CD8-positive, alpha-beta memory T cell (primary cell): Measurements from ENCODE around the gene PROCR. TPM values are rescaled to one million over a fixed set of nuclear protein-coding genes. Genes with fewer than 3 reads are reported as not detected.

Experiments used
- CTCF ChIA-PET: fragments of 350-600 bp; sonication (Branson Sonifier 250); formaldehyde crosslinking; loops from one replicate; lab custom pipeline; 2021; ENCODE audit warnings: antibody characterized with exemption; lab: Charles Lee
- POLR2A ChIA-PET: fragments of 350-600 bp; sonication (Branson Sonifier 250); formaldehyde crosslinking; loops from one replicate; lab custom pipeline; 2021; ENCODE audit warnings: antibody characterized with exemption; lab: Charles Lee
- DNase-seq, 5 donors: peaks; one replicate each; pipeline versions ENCODE4 v3.0.0 to v3.0.0-alpha.2; 2020 to 2022; ENCODE audit warnings: mixed read lengths in 1 of 5
- H3K27ac ChIP-seq: one replicate; pipeline ENCODE4 v1.7.0; 2013; ENCODE audit warnings: low read depth, mild to moderate bottlenecking, low read length, moderate library complexity
- H3K27me3 ChIP-seq: 2 replicates; pipeline ENCODE4 v1.7.0; 2013; ENCODE audit warnings: low read length, mild to moderate bottlenecking; ENCODE audit not compliant: insufficient read depth, poor library complexity, severe bottlenecking
- H3K36me3 ChIP-seq: 2 replicates; pipeline ENCODE4 v1.7.0; 2013; ENCODE audit warnings: mild to moderate bottlenecking, low read length, moderate library complexity; ENCODE audit not compliant: insufficient read depth
- H3K4me1 ChIP-seq: 2 replicates; pipeline ENCODE4 v1.7.0; 2013; ENCODE audit warnings: mild to moderate bottlenecking, low read length, moderate library complexity; ENCODE audit not compliant: insufficient read depth
- H3K4me3 ChIP-seq: 2 replicates; pipeline ENCODE4 v1.7.0; 2013; ENCODE audit warnings: mild to moderate bottlenecking, low read length
- H3K9me3 ChIP-seq: 2 replicates; pipeline ENCODE4 v1.7.0; 2013; ENCODE audit warnings: mild to moderate bottlenecking, low read length
- H3K27ac Mint-ChIP-seq, 8 donors: one replicate each; pipeline ENCODE4 v1.8.0; 2020 to 2021; ENCODE audit warnings: mixed read lengths in 8 of 8, mild to moderate bottlenecking in 6 of 8, inconsistent platforms in 3 of 8, moderate library complexity in 3 of 8
- H3K27me3 Mint-ChIP-seq, 2 donors: one replicate each; pipeline ENCODE4 v1.8.0; 2020 to 2021; ENCODE audit warnings: mixed read lengths in 2 of 2, mild to moderate bottlenecking in 1 of 2, moderate library complexity in 1 of 2
- H3K36me3 Mint-ChIP-seq, 3 donors: one replicate each; pipeline ENCODE4 v1.8.0; 2020 to 2021; ENCODE audit warnings: mixed read lengths in 3 of 3, inconsistent platforms in 1 of 3, mild to moderate bottlenecking in 1 of 3
- H3K4me1 Mint-ChIP-seq, 3 donors: one replicate each; pipeline ENCODE4 v1.8.0; 2020 to 2021; ENCODE audit warnings: mixed read lengths in 3 of 3, inconsistent platforms in 1 of 3, mild to moderate bottlenecking in 1 of 3
- H3K4me3 Mint-ChIP-seq, 7 donors: one replicate each; pipeline ENCODE4 v1.8.0; 2020 to 2021; ENCODE audit warnings: mixed read lengths in 7 of 7, mild to moderate bottlenecking in 6 of 7, moderate library complexity in 4 of 7, inconsistent platforms in 2 of 7
- H3K9me3 Mint-ChIP-seq, 5 donors: one replicate each; pipeline ENCODE4 v1.8.0; 2020 to 2022; ENCODE audit warnings: mixed read lengths in 5 of 5, mild to moderate bottlenecking in 3 of 5, moderate library complexity in 2 of 5, inconsistent platforms in 1 of 5
- polyA plus RNA-seq: library from polyadenylated mRNA; unstranded; fragments of 300-500 nt; fragmentation: Illumina TruSeq; gene quantifications from one replicate; pipeline ENCODE4 v1.2.3, GENCODE V29; 2021
- total RNA-seq, 2 experiments: library from RNA; stranded (reverse); gene quantifications; one replicate each; pipeline ENCODE4 v1.2.3, GENCODE V29; 2021

Gene PROCR
- total and polyA plus RNA-seq, 3 experiments from 2014 or later = 2.6 to 10.7 (median 2.7) TPM

- peaks cover 2 to 20% (median 13%) of the 10 kb centered on the region in 3 donors for H3K36me3 Mint-ChIP-seq
- peak overlapping the region in 2 of 8 donors; percentile 22 to 47 for H3K27ac Mint-ChIP-seq
- H3K4me1 Mint-ChIP-seq = peaks cover 11 to 17% (median 15%) of the 10 kb centered on the region in 3 donors
- H3K27me3 Mint-ChIP-seq = peaks cover 30 to 39% of the 10 kb centered on the region in 2 donors
- no peak overlapping the region for H3K27ac ChIP-seq
- DNase-seq = no peak
- peaks cover 15% of the 10 kb centered on the region for H3K27me3 ChIP-seq
- CTCF ChIA-PET = no interaction called here
- no peaks in the 10 kb centered on the region for H3K4me1 ChIP-seq
- H3K36me3 ChIP-seq = no peaks in the 10 kb centered on the region
- POLR2A ChIA-PET = no interaction called here
- peaks cover 0 to 5% (median 0%) of the 10 kb centered on the region in 5 donors for H3K9me3 Mint-ChIP-seq
- peak overlapping the region; percentile 67 to 89 (median 73) for H3K4me3 Mint-ChIP-seq
- H3K4me3 ChIP-seq = no peak overlapping the region
- H3K9me3 ChIP-seq = no peaks in the 10 kb centered on the region
Measured at GRCh38 chr20:35225319-35226125, 53.6 kb downstream of the PROCR start.

- no peak within 1 kb of the TSS for H3K27ac ChIP-seq
- peaks cover 8 to 28% (median 19%) of the 10 kb centered on the region in 3 donors for H3K36me3 Mint-ChIP-seq
- no peaks in the 10 kb centered on the region for H3K36me3 ChIP-seq
- no peaks in the 10 kb centered on the region for H3K9me3 ChIP-seq
- peaks cover 11 to 17% (median 15%) of the 10 kb centered on the region in 3 donors for H3K4me1 Mint-ChIP-seq
- peaks cover 15% of the 10 kb centered on the region for H3K27me3 ChIP-seq
- no peak for DNase-seq
- ChIA-PET CTCF (no interaction called here), POLR2A (no interaction called here)
- peak within 1 kb of the TSS in 3 of 8 donors; percentile 43 to 70 (median 47) for H3K27ac Mint-ChIP-seq
- peaks cover 28 to 46% of the 10 kb centered on the region in 2 donors for H3K27me3 Mint-ChIP-seq
- no peak within 1 kb of the TSS for H3K4me3 ChIP-seq
- peak within 1 kb of the TSS; percentile 72 to 92 (median 77) for H3K4me3 Mint-ChIP-seq
- no peaks in the 10 kb centered on the region for H3K4me1 ChIP-seq
- peaks cover 0 to 5% (median 0%) of the 10 kb centered on the region in 5 donors for H3K9me3 Mint-ChIP-seq
Measured at GRCh38 chr20:35226126-35226883, 54.4 kb downstream of the PROCR start, which contains the start of gene MMP24. TSS of gene MMP24 (plus strand) at chr20:35226690. CDS start at chr20:35226739, 49 bp downstream.

Other genes with a start within 250 kb of the PROCR start
- 10 to 100 TPM; 63.0 to 65.2 TPM for gene GSS, start 216.3 kb upstream of the PROCR start, total RNA-seq
- 38.8 TPM for gene GSS, start 216.3 kb upstream of the PROCR start, polyA plus RNA-seq
- gene MYH7B, start 216.2 kb upstream of the PROCR start, total RNA-seq = under 1 TPM; 0.16 to 0.48 TPM
- 0.26 TPM for gene MYH7B, start 216.2 kb upstream of the PROCR start, polyA plus RNA-seq
- gene TRPC4AP, start 79.3 kb upstream of the PROCR start, total RNA-seq = 10 to 100 TPM; 51.2 to 53.4 TPM
- 59.8 TPM for gene TRPC4AP, start 79.3 kb upstream of the PROCR start, polyA plus RNA-seq
- 10 to 100 TPM; 19.3 to 20.1 TPM for gene EDEM2, start 24.7 kb upstream of the PROCR start, total RNA-seq
- gene EDEM2, start 24.7 kb upstream of the PROCR start, polyA plus RNA-seq = 48.4 TPM
- under 1 TPM in 1 of 2 experiments, not detected in 1; 0.07 TPM for gene MMP24, start 54.6 kb downstream of the PROCR start, total RNA-seq
- 0.18 TPM for gene MMP24, start 54.6 kb downstream of the PROCR start, polyA plus RNA-seq
- gene MMP24OS, start 106.0 kb downstream of the PROCR start, total RNA-seq = 10 to 100 TPM; 36.5 to 36.6 TPM
- gene MMP24OS, start 106.0 kb downstream of the PROCR start, polyA plus RNA-seq = 14.0 TPM
- gene EIF6, start 112.7 kb downstream of the PROCR start, total RNA-seq = 100 to 1,000 TPM; 204 to 207 TPM
- gene EIF6, start 112.7 kb downstream of the PROCR start, polyA plus RNA-seq = 171 TPM
- not detected for gene FAM83C, start 120.4 kb downstream of the PROCR start, total RNA-seq
- gene FAM83C, start 120.4 kb downstream of the PROCR start, polyA plus RNA-seq = not detected
- 10 to 100 TPM; 64.5 to 71.0 TPM for gene UQCC1, start 239.9 kb downstream of the PROCR start, total RNA-seq
- 14.3 TPM for gene UQCC1, start 239.9 kb downstream of the PROCR start, polyA plus RNA-seq